Prostate gland (tissue), 2 donors: ENCODE measurements around the gene NAGPA.

Source experiments
- CTCF ChIP-seq, 4 experiments: fragments of 200-600 bp in 2 of 4; fragments of 450-650 bp in 2 of 4; sonication (generic) in 2 of 4; IDR thresholded peaks; 1 replicate in 3 of 4; 2 replicates in 1 of 4; pipeline ENCODE4 v1.5.1; 2016 to 2019; ENCODE audit warnings: antibody characterized with exemption in 4 of 4, mild to moderate bottlenecking in 2 of 4, moderate library complexity in 2 of 4
- POLR2AphosphoS5 ChIP-seq: sonication (generic); formaldehyde crosslinking; IDR thresholded peaks from one replicate; pipeline ENCODE4 v1.6.1; 2017; ENCODE audit warnings: antibody characterized with exemption

- TF ChIP-seq CTCF (IDR thresholded peaks at IDR 0.05): no peak
- TF ChIP-seq POLR2AphosphoS5: no peak
Measured at GRCh38 chr16:5020551-5020950, 13.2 kb downstream of the NAGPA start.
